ENCODE measurements around the gene NF1. TPM values are rescaled to one million over a fixed set of nuclear protein-coding genes. Genes with fewer than 3 reads are reported as not detected.

The NF1 gene
- total and polyA plus RNA-seq, 11 donors = 6.8 to 82.0 (median 51.4) TPM

GRCh38 chr17:31092475-31093064, 2.2 kb upstream of the NF1 start:
- Histone ChIP-seq H3K36me3 (no peaks in the 10 kb centered on the region), H3K4me3 (no peak overlapping the region), H3K9me3 (no peaks in the 10 kb centered on the region), H3K4me1 (peaks cover 0 to 17% (median 6%) of the 10 kb centered on the region in 12 donors), H3K27me3 (no peaks in the 10 kb centered on the region), H3K27ac (no peak overlapping the region)
- intact Hi-C loops (cut with DNase I) = loop anchor here in 2 of 10 donors (10.0 kb wide), 2 partner anchors 62 to 112 kb away; no protein-coding TSS in a partner anchor
- 73 to 92% (median 84%) methylated on average over 1 of the region's 1 CpG for WGBS, 4 donors
- TF ChIP-seq CTCF (IDR thresholded peaks at IDR 0.05) (no peak), POLR2A (IDR thresholded peaks at IDR 0.05) (no peak)
- no peak for ATAC-seq
- DNase-seq = no peak

GRCh38 chr17:31093866-31094599, 744 bp upstream of the NF1 start:
- no peaks in the 10 kb centered on the region for H3K36me3 ChIP-seq
- H3K27ac ChIP-seq = peak overlapping the region; percentile 76 to 97 (median 94)
- ATAC-seq = no peak
- intact Hi-C loops (cut with DNase I) = loop anchor here in 2 of 10 donors (10.0 kb wide), 2 partner anchors 61 to 111 kb away; no protein-coding TSS in a partner anchor
- no peak for DNase-seq
- peaks cover 0 to 17% (median 6%) of the 10 kb centered on the region in 12 donors for H3K4me1 ChIP-seq
- TF ChIP-seq CTCF (IDR thresholded peaks at IDR 0.05) = no peak
- TF ChIP-seq POLR2A (IDR thresholded peaks at IDR 0.05) = no peak
- H3K9me3 ChIP-seq = no peaks in the 10 kb centered on the region
- H3K27me3 ChIP-seq = no peaks in the 10 kb centered on the region
- peak overlapping the region; percentile 59 to 99 (median 89) for H3K4me3 ChIP-seq
- 32 to 34% (median 34%) methylated on average over 17 of the region's 17 CpGs for WGBS, 4 donors

GRCh38 chr17:31095236-31096105, 694 bp downstream of the NF1 start:
- H3K27ac ChIP-seq = peak overlapping the region; percentile 76 to 97 (median 94)
- WGBS, 4 donors = 0 to 1% (median 1%) methylated on average over 36 to 45 of the region's 45 CpGs
- no peaks in the 10 kb centered on the region for H3K27me3 ChIP-seq
- ATAC-seq = peak in 3 of 4 donors; percentile 53 to 64 (median 55)
- peak overlapping the region; percentile 59 to 99 (median 89) for H3K4me3 ChIP-seq
- intact Hi-C loops (cut with DNase I) = loop anchor here in 3 of 10 donors (5.0 to 10.0 kb wide), 3 partner anchors 59 to 109 kb away; no protein-coding TSS in a partner anchor
- no peaks in the 10 kb centered on the region for H3K9me3 ChIP-seq
- H3K36me3 ChIP-seq = no peaks in the 10 kb centered on the region
- TF ChIP-seq POLR2A (IDR thresholded peaks at IDR 0.05) (no peak), CTCF (IDR thresholded peaks at IDR 0.05) (no peak)
- DNase-seq = peak; percentile 44 to 80 (median 53)
- H3K4me1 ChIP-seq = peaks cover 0 to 23% (median 9%) of the 10 kb centered on the region in 12 donors

Data from heart left ventricle (tissue), 16 donors.